Endothelial cell of umbilical vein (primary cell): Measurements from ENCODE around the gene UNC5C. TPM values are rescaled to one million over a fixed set of nuclear protein-coding genes. Genes with fewer than 3 reads are reported as not detected.

Experiments used
- BruUV-seq: library from RNA; stranded (reverse); fragments of 400-500 nt; replicated peaks from 2 replicates; lab custom pipeline; 2021; lab: Mats Ljungman, UMichigan
- CTCF ChIA-PET: fragments of 300-600, 350-600 bp; sonication (Branson Sonifier 250); formaldehyde crosslinking; loops from one replicate; lab custom pipeline; 2021; ENCODE audit warnings: antibody characterized with exemption, inconsistent platforms; lab: Charles Lee
- POLR2A ChIA-PET: fragments of 300-600, 350-600 bp; sonication (Branson Sonifier 250); formaldehyde crosslinking; loops from one replicate; lab custom pipeline; 2021; ENCODE audit warnings: antibody characterized with exemption, inconsistent platforms; lab: Charles Lee
- DNase-seq: peaks from one replicate; pipeline ENCODE4 v3.0.0-alpha.2; 2011; ENCODE audit warnings: low read depth, low spot score
- FAIRE-seq: peaks from 2 replicates; lab custom pipeline; 2011; peaks lifted over from hg19 to GRCh38; lab: Jason Lieb, UNC
- H2AFZ ChIP-seq: 2 replicates; pipeline ENCODE4 v1.6.0; 2012; ENCODE audit warnings: low read depth, low read length, control low read depth, inconsistent platforms
- H3K27ac ChIP-seq: 2 replicates; pipeline ENCODE4 v1.5.1; 2011; ENCODE audit warnings: low read depth, mild to moderate bottlenecking, control low read depth, low read length, moderate library complexity; ENCODE audit not compliant: insufficient read depth
- H3K27me3 ChIP-seq, 2 experiments: 2 replicates each; pipeline versions ENCODE4 v1.6.0 to v1.6.1; 2011; ENCODE audit warnings: low read length in 2 of 2, mixed read lengths in 1 of 2; ENCODE audit not compliant: control insufficient read depth in 2 of 2, insufficient read depth in 2 of 2
- H3K36me3 ChIP-seq, 2 experiments: 2 replicates in 1 of 2; 3 replicates in 1 of 2; pipeline ENCODE4 v1.5.1; 2011; ENCODE audit warnings: low read length in 2 of 2, mild to moderate bottlenecking in 1 of 2, moderate library complexity in 1 of 2; ENCODE audit not compliant: control insufficient read depth in 2 of 2, insufficient read depth in 2 of 2; ENCODE audit errors: extremely low read depth in 1 of 2
- H3K4me1 ChIP-seq: 3 replicates; pipeline ENCODE4 v1.5.1; 2011; ENCODE audit warnings: mild to moderate bottlenecking, low read length; ENCODE audit not compliant: control insufficient read depth, insufficient read depth; ENCODE audit errors: extremely low read depth
- H3K4me2 ChIP-seq: 2 replicates; pipeline ENCODE4 v1.6.1; 2011; ENCODE audit warnings: low read length, control low read depth, mixed read lengths; ENCODE audit not compliant: insufficient read depth
- H3K4me3 ChIP-seq, 3 experiments: fragments of 200-600 bp in 1 of 3; sonication (generic), shearing (Covaris generic) in 1 of 3; replicated peaks in 1 of 3; 2 replicates each; pipeline ENCODE4 v1.5.1; 2011 to 2016; ENCODE audit warnings: control low read depth in 3 of 3, low read length in 3 of 3, mild to moderate bottlenecking in 2 of 3, inconsistent platforms in 1 of 3, low read depth in 1 of 3, moderate library complexity in 1 of 3; ENCODE audit not compliant: insufficient read depth in 1 of 3
- H3K79me2 ChIP-seq: 2 replicates; pipeline ENCODE4 v1.6.0; 2012; ENCODE audit warnings: low read length, inconsistent platforms; ENCODE audit not compliant: control insufficient read depth, insufficient read depth
- H3K9ac ChIP-seq: replicated peaks from 2 replicates; pipeline ENCODE3; 2011; ENCODE audit warnings: low read length, control low read depth; ENCODE audit not compliant: insufficient read depth; ENCODE audit errors: extremely low read depth
- H3K9me1 ChIP-seq: replicated peaks from 3 replicates; pipeline ENCODE4 v1.6.0; 2011; ENCODE audit warnings: mild to moderate bottlenecking, low read length; ENCODE audit not compliant: control insufficient read depth, insufficient read depth; ENCODE audit errors: extremely low read depth
- H3K9me3 ChIP-seq: replicated peaks from 2 replicates; pipeline ENCODE4 v1.5.1; 2012; ENCODE audit warnings: low read length, inconsistent platforms; ENCODE audit not compliant: control insufficient read depth, insufficient read depth
- H4K20me1 ChIP-seq: replicated peaks from 2 replicates; pipeline ENCODE3; 2011; ENCODE audit warnings: mild to moderate bottlenecking, low read length; ENCODE audit not compliant: control insufficient read depth, insufficient read depth; ENCODE audit errors: extremely low read depth
- CTCF ChIP-seq, 2 donors: IDR thresholded peaks; 1 replicate in 1 of 2; 2 replicates in 1 of 2; pipeline ENCODE4 v1.5.1; 2011; ENCODE audit warnings: low read length in 2 of 2, mild to moderate bottlenecking in 2 of 2, moderate library complexity in 2 of 2, control low read depth in 1 of 2, inconsistent platforms in 1 of 2, low read depth in 1 of 2; ENCODE audit not compliant: insufficient read depth in 1 of 2; ENCODE audit errors: extremely low read depth in 1 of 2
- EZH2 ChIP-seq: IDR thresholded peaks from 2 replicates; pipeline ENCODE4 v1.6.1; 2012; ENCODE audit warnings: borderline replicate concordance, low read depth, mild to moderate bottlenecking, moderate library complexity, low read length, inconsistent platforms; ENCODE audit not compliant: severe bottlenecking
- FOS ChIP-seq: IDR thresholded peaks from 2 replicates; pipeline ENCODE4 v1.6.1; 2011; ENCODE audit warnings: mild to moderate bottlenecking, low read length, moderate library complexity, borderline replicate concordance; ENCODE audit not compliant: insufficient read depth
- GATA2 ChIP-seq: IDR thresholded peaks from 2 replicates; pipeline ENCODE4 v1.7.0; 2011; ENCODE audit warnings: low read depth, mild to moderate bottlenecking, moderate library complexity, mixed read lengths, low read length; ENCODE audit not compliant: insufficient read length, insufficient read depth
- JUN ChIP-seq: IDR thresholded peaks from 2 replicates; pipeline ENCODE4 v1.6.1; 2011; ENCODE audit warnings: borderline replicate concordance, low read depth; ENCODE audit not compliant: insufficient read length, insufficient read depth
- MAX ChIP-seq: IDR thresholded peaks from 2 replicates; pipeline ENCODE4 v1.6.1; 2011; ENCODE audit not compliant: insufficient read depth, insufficient read length
- MYC ChIP-seq: IDR thresholded peaks from one replicate; pipeline ENCODE4 v1.6.1; 2011; ENCODE audit warnings: mild to moderate bottlenecking, low read depth, low read length
- POLR2A ChIP-seq: IDR thresholded peaks from 2 replicates; pipeline ENCODE4 v1.6.1; 2012; ENCODE audit warnings: low read depth, mild to moderate bottlenecking, control low read depth, low read length
- POLR2AphosphoS5 ChIP-seq: IDR thresholded peaks from 2 replicates; pipeline ENCODE4 v1.6.1; 2012; ENCODE audit warnings: low read depth, mild to moderate bottlenecking, control low read depth, low read length, moderate library complexity; ENCODE audit not compliant: insufficient read depth
- dilution Hi-C: fragments of 300-500 bp; cut with MboI; formaldehyde crosslinking; loops from one replicate; pipeline ENCODE4 v1.15.0; 2019; ENCODE audit warnings: low sequenced_read_pairs; ENCODE audit not compliant: extremely low pct_ligation_motif_present
- intact Hi-C: fragments of 100-400 bp; cut with micrococcal nuclease; formaldehyde crosslinking; loops from one replicate; pipeline ENCODE4 v1.10.0; 2022
- polyA plus RNA-seq, 4 experiments: library from polyadenylated mRNA; depleted of rRNA in 3 of 4; stranded (reverse) in 3 of 4; unstranded in 1 of 4; fragments of >200 nt; gene quantifications; 2 replicates each; pipeline versions ENCODE4 v1.2.1 to v1.2.3, GENCODE V29; 2011 to 2012; ENCODE audit warnings: missing spikeins in 1 of 4
- total RNA-seq: library from RNA; stranded (reverse); gene quantifications from 2 replicates; pipeline ENCODE4 v1.2.3, GENCODE V29; 2021

UNC5C gene
- total and polyA plus RNA-seq, 2 donors (not counting 3 experiments of a cell fraction or from before 2014, with no cell fraction given) = 0.44 to 0.53 TPM

GRCh38 chr4:95314573-95314972 lies 234.2 kb downstream of the UNC5C start:
- intact Hi-C loops (no loop called here), dilution Hi-C loops (no loop called here)
- FAIRE-seq = no peak
- no peaks in the 10 kb centered on the region for H3K9me1 ChIP-seq
- DNase-seq = no peak
- H3K36me3 ChIP-seq = no peaks in the 10 kb centered on the region
- POLR2A ChIA-PET = no interaction called here
- no peaks in the 10 kb centered on the region for H4K20me1 ChIP-seq
- no peaks in the 10 kb centered on the region for H3K79me2 ChIP-seq
- H3K4me3 ChIP-seq = no peak overlapping the region
- H3K4me1 ChIP-seq = no peaks in the 10 kb centered on the region
- no peaks in the 10 kb centered on the region for H3K27me3 ChIP-seq
- no TSS peak for BruUV-seq
- TF ChIP-seq FOS = no peak
- no peak for TF ChIP-seq POLR2AphosphoS5
- TF ChIP-seq GATA2 = no peak
- no peak for TF ChIP-seq MAX
- TF ChIP-seq POLR2A = no peak
- no peak for TF ChIP-seq MYC
- no peak for TF ChIP-seq JUN
- no peak for TF ChIP-seq EZH2
- TF ChIP-seq CTCF (IDR thresholded peaks at IDR 0.05; ENCODE audit: extremely low read depth in 1 of 2, insufficient read depth in 1 of 2, low read depth in 1 of 2, low read length in 2 of 2) = no peak
- H3K27ac ChIP-seq = no peak overlapping the region
- H3K4me2 ChIP-seq = no peak overlapping the region
- H2AFZ ChIP-seq = no peak overlapping the region
- no peaks in the 10 kb centered on the region for H3K9me3 ChIP-seq
- CTCF ChIA-PET = interaction anchor here (2.4 kb wide), 1 partner anchor 11 kb away, joined by 10 read pairs; no protein-coding TSS in a partner anchor
- H3K9ac ChIP-seq = no peak overlapping the region
